H1 (cell line): ENCODE data around the gene MACROH2A1. TPM values are rescaled to one million over a fixed set of nuclear protein-coding genes. Genes with fewer than 3 reads are reported as not detected.

Experiments used
- CTCF ChIA-PET: fragments of 300-600 bp; sonication (Branson Sonifier 250); formaldehyde crosslinking; loops from one replicate; lab custom pipeline; 2021; ENCODE audit not compliant: partially characterized antibody; lab: Charles Lee
- POLR2A ChIA-PET: fragments of 300-600 bp; sonication (Branson Sonifier 250); formaldehyde crosslinking; loops from one replicate; lab custom pipeline; 2021; ENCODE audit warnings: inconsistent platforms; ENCODE audit not compliant: partially characterized antibody; lab: Charles Lee
- DNase-seq, 2 experiments: peaks; one replicate each; pipeline versions ENCODE4 v3.0.0 to v3.0.0-alpha.2; 2010 to 2022; ENCODE audit warnings: low spot score in 2 of 2, low read depth in 1 of 2, mixed read lengths in 1 of 2
- FAIRE-seq: peaks from 2 replicates; lab custom pipeline; 2011; peaks lifted over from hg19 to GRCh38; lab: Jason Lieb, UNC
- H2AFZ ChIP-seq: 2 replicates; pipeline ENCODE4 v1.8.1; 2012; ENCODE audit warnings: low read length, inconsistent platforms
- H2AK5ac ChIP-seq: 2 replicates; pipeline ENCODE4 v1.6.1; 2013; ENCODE audit warnings: low read depth, low read length
- H2BK120ac ChIP-seq: replicated peaks from 2 replicates; pipeline ENCODE3; 2013; ENCODE audit warnings: low read depth, low read length, inconsistent platforms
- H2BK12ac ChIP-seq: 2 replicates; pipeline ENCODE4 v1.6.1; 2013; ENCODE audit warnings: low read depth, low read length
- H2BK15ac ChIP-seq: 2 replicates; pipeline ENCODE4 v1.6.1; 2013; ENCODE audit warnings: low read length
- H2BK20ac ChIP-seq: 2 replicates; pipeline ENCODE4 v1.6.1; 2013; ENCODE audit warnings: low read length
- H2BK5ac ChIP-seq: 2 replicates; pipeline ENCODE4 v1.6.1; 2013; ENCODE audit warnings: low read depth, low read length
- H3K14ac ChIP-seq: 2 replicates; pipeline ENCODE4 v1.6.1; 2013; ENCODE audit warnings: inconsistent platforms; ENCODE audit not compliant: insufficient read length
- H3K18ac ChIP-seq: 2 replicates; pipeline ENCODE4 v1.6.1; 2013; ENCODE audit warnings: low read length; ENCODE audit errors: extremely low read depth
- H3K23ac ChIP-seq: 2 replicates; pipeline ENCODE4 v1.6.1; 2013; ENCODE audit warnings: inconsistent platforms; ENCODE audit not compliant: insufficient read length
- H3K23me2 ChIP-seq: 2 replicates; pipeline ENCODE4 v1.6.1; 2013; ENCODE audit warnings: low read depth, low read length
- H3K27ac ChIP-seq: 2 replicates; pipeline ENCODE4 v1.6.1; 2011; ENCODE audit warnings: low read depth, low read length, inconsistent platforms
- H3K27me3 ChIP-seq, 4 experiments: replicated peaks in 1 of 4; 1 replicate in 1 of 4; 2 replicates in 3 of 4; pipeline versions ENCODE4 v1.6.1 to v1.8.1; 2011 to 2013; ENCODE audit warnings: low read length in 3 of 4, mild to moderate bottlenecking in 3 of 4, inconsistent platforms in 2 of 4, mixed read lengths in 2 of 4, moderate library complexity in 1 of 4; ENCODE audit not compliant: control insufficient read depth in 3 of 4, insufficient read depth in 3 of 4; ENCODE audit errors: extremely low read depth in 1 of 4
- H3K36me3 ChIP-seq, 4 experiments: 2 replicates each; pipeline versions ENCODE4 v1.6.1 to v1.8.1; 2011 to 2013; ENCODE audit warnings: mild to moderate bottlenecking in 4 of 4, low read length in 3 of 4, moderate library complexity in 2 of 4, control low read depth in 1 of 4, inconsistent platforms in 1 of 4; ENCODE audit not compliant: insufficient read depth in 4 of 4, control insufficient read depth in 2 of 4
- H3K4ac ChIP-seq: replicated peaks from 2 replicates; pipeline ENCODE3; 2013; ENCODE audit warnings: low read length, low read depth, mixed read lengths, inconsistent platforms; ENCODE audit not compliant: insufficient read length
- H3K4me1 ChIP-seq, 4 experiments: replicated peaks in 1 of 4; 1 replicate in 1 of 4; 2 replicates in 3 of 4; pipeline versions ENCODE4 v1.6.1 to v1.8.1; 2011 to 2013; ENCODE audit warnings: low read length in 3 of 4, inconsistent platforms in 2 of 4, mixed read lengths in 1 of 4; ENCODE audit not compliant: insufficient read depth in 4 of 4, control insufficient read depth in 3 of 4
- H3K4me2 ChIP-seq, 2 experiments: 2 replicates each; pipeline versions ENCODE4 v1.6.1 to v1.8.1; 2011 to 2013; ENCODE audit warnings: low read depth in 2 of 2, low read length in 2 of 2, control low read depth in 1 of 2, inconsistent platforms in 1 of 2, mild to moderate bottlenecking in 1 of 2; ENCODE audit not compliant: insufficient read depth in 1 of 2
- H3K4me3 ChIP-seq, 4 experiments: fragments of 200-600, 300-600 bp in 1 of 4; sonication (generic), shearing (Covaris generic), sonication (Bioruptor Twin) in 1 of 4; 2 replicates each; pipeline versions ENCODE4 v1.5.1 to v1.8.1; 2011 to 2016; ENCODE audit warnings: low read length in 4 of 4, low read depth in 3 of 4, control low read depth in 2 of 4, inconsistent platforms in 2 of 4, mild to moderate bottlenecking in 2 of 4, mixed read lengths in 1 of 4, moderate library complexity in 1 of 4; ENCODE audit not compliant: insufficient read depth in 2 of 4; ENCODE audit errors: extremely low read depth in 1 of 4
- H3K56ac ChIP-seq: replicated peaks from 2 replicates; pipeline ENCODE3; 2013; ENCODE audit warnings: low read depth, mild to moderate bottlenecking, mixed read lengths, low read length, inconsistent platforms; ENCODE audit not compliant: insufficient read length
- H3K79me1 ChIP-seq: 2 replicates; pipeline ENCODE4 v1.6.1; 2013; ENCODE audit warnings: low read depth, low read length, control low read depth
- H3K79me2 ChIP-seq, 2 experiments: 2 replicates each; pipeline versions ENCODE4 v1.6.1 to v1.8.1; 2012 to 2013; ENCODE audit warnings: low read length in 2 of 2, mild to moderate bottlenecking in 2 of 2, inconsistent platforms in 1 of 2; ENCODE audit not compliant: insufficient read depth in 2 of 2, control insufficient read depth in 1 of 2
- H3K9ac ChIP-seq, 4 experiments: replicated peaks in 1 of 4; 1 replicate in 1 of 4; 2 replicates in 3 of 4; pipeline versions ENCODE4 v1.6.1 to v1.8.1; 2011 to 2013; ENCODE audit warnings: low read depth in 3 of 4, low read length in 3 of 4, control low read depth in 2 of 4, mild to moderate bottlenecking in 2 of 4, moderate library complexity in 2 of 4, inconsistent platforms in 1 of 4; ENCODE audit errors: extremely low read depth in 1 of 4
- H3K9me3 ChIP-seq, 2 experiments: 2 replicates each; pipeline versions ENCODE4 v1.6.1 to v1.8.1; 2012 to 2013; ENCODE audit warnings: mild to moderate bottlenecking in 2 of 2, moderate library complexity in 2 of 2, control low read depth in 1 of 2, inconsistent platforms in 1 of 2, low read depth in 1 of 2, low read length in 1 of 2, mixed read lengths in 1 of 2; ENCODE audit not compliant: insufficient read depth in 2 of 2
- H4K20me1 ChIP-seq, 2 experiments: replicated peaks in 1 of 2; 2 replicates each; pipeline versions ENCODE3 to v1.8.1; 2011 to 2013; ENCODE audit warnings: inconsistent platforms in 2 of 2, low read length in 2 of 2, mild to moderate bottlenecking in 1 of 2; ENCODE audit not compliant: insufficient read depth in 2 of 2, control insufficient read depth in 1 of 2
- H4K5ac ChIP-seq: 2 replicates; pipeline ENCODE4 v1.6.1; 2013; ENCODE audit warnings: low read length, low read depth, mixed read lengths, inconsistent platforms; ENCODE audit not compliant: insufficient read length
- H4K8ac ChIP-seq: 2 replicates; pipeline ENCODE4 v1.8.0; 2013; ENCODE audit warnings: mild to moderate bottlenecking, moderate library complexity, low read length, inconsistent platforms; ENCODE audit not compliant: insufficient read depth; ENCODE audit errors: extremely low read depth
- H4K91ac ChIP-seq: replicated peaks from 2 replicates; pipeline ENCODE3; 2013; ENCODE audit warnings: low read length, mixed read lengths, inconsistent platforms; ENCODE audit not compliant: insufficient read length
- CREB1 ChIP-seq: IDR thresholded peaks from 2 replicates; pipeline ENCODE4 v1.6.1; 2012; ENCODE audit warnings: inconsistent platforms
- FOSL1 ChIP-seq: IDR thresholded peaks from 2 replicates; pipeline ENCODE4 v1.6.1; 2011; ENCODE audit warnings: mild to moderate bottlenecking, low read depth, low read length, moderate library complexity; ENCODE audit not compliant: insufficient read depth
- PHF8 ChIP-seq: fragments of 200-600 bp; sonication (generic); conservative IDR thresholded peaks from 2 replicates; pipeline ENCODE4 v1.7.1; 2012; ENCODE audit warnings: low read depth, mild to moderate bottlenecking, inconsistent platforms, low read length, moderate library complexity
- SP2 ChIP-seq: IDR thresholded peaks from 2 replicates; pipeline ENCODE4 v1.6.1; 2012; ENCODE audit warnings: mild to moderate bottlenecking, low read length, inconsistent platforms
- TAF1 ChIP-seq: IDR thresholded peaks from 2 replicates; pipeline ENCODE4 v1.6.1; 2011; ENCODE audit warnings: mild to moderate bottlenecking, low read depth, low read length
- TBP ChIP-seq: IDR thresholded peaks from 2 replicates; pipeline ENCODE4 v1.6.1; 2011; ENCODE audit warnings: low read depth, low read length, improper control_type of control experiment
- TEAD4 ChIP-seq: IDR thresholded peaks from 2 replicates; pipeline ENCODE4 v1.6.1; 2012; ENCODE audit warnings: low read depth, low read length, inconsistent platforms, mixed read lengths
- WGBS, 2 experiments: shearing (Covaris generic) in 1 of 2; methylation state at CpG; one replicate each; pipeline versions ENCODE4 v1.1.6 to v1.1.7; 2013 to 2015; ENCODE audit warnings: low lambda C conversion rate in 2 of 2, mixed read lengths in 2 of 2, inconsistent platforms in 1 of 2, low coverage in 1 of 2, missing lambda C conversion rate in 1 of 2; ENCODE audit not compliant: insufficient replicate concordance in 2 of 2, insufficient coverage in 1 of 2, insufficient read length in 1 of 2; ENCODE audit errors: extremely low coverage in 1 of 2, missing lambda C conversion rate in 1 of 2; 5-methylcytosine and 5-hydroxymethylcytosine counted together
- long read RNA-seq, 2 experiments: library from RNA in 1 of 2; library from capped mRNA in 1 of 2; stranded (forward); transcript quantifications; one replicate each; pipeline ENCODE4 v2.0.0, GENCODE V29; 2021; ENCODE audit warnings: inconsistent platforms in 1 of 2
- polyA minus RNA-seq, 3 experiments: library from RNA; depleted of rRNA, polyadenylated mRNA; stranded (reverse); fragments of >200 nt; gene quantifications; 1 replicate in 2 of 3; 2 replicates in 1 of 3; pipeline ENCODE4 v1.2.3, GENCODE V29; 2011
- polyA plus RNA-seq, 7 experiments: library from polyadenylated mRNA; depleted of rRNA in 3 of 7; stranded (reverse) in 5 of 7; unstranded in 2 of 7; fragments of >200 nt in 5 of 7; fragments of 200-250 nt in 2 of 7; gene quantifications; 1 replicate in 5 of 7; 2 replicates in 1 of 7; 4 replicates in 1 of 7; pipeline versions ENCODE4 v1.2.1 to v1.2.3, GENCODE V29; 2011 to 2013; ENCODE audit warnings: missing spikeins in 2 of 7, mixed read lengths in 2 of 7
- total RNA-seq: library from RNA; stranded (reverse); fragmentation: NEBNext Ultra II Directional; extraction: Animal tissue kit (Norgen Biotek cat#: 25700); gene quantifications from 2 replicates; pipeline ENCODE4 v1.2.1, GENCODE V29; 2021

The MACROH2A1 gene
- total RNA-seq (92.3 and 102 TPM in 2 replicates), polyA plus RNA-seq (2011; rRNA removed) (55.1 and 60.0 TPM in 2 replicates), polyA minus RNA-seq (2011; rRNA and poly(A)+ RNA removed) (51.3 and 63.5 TPM in 2 replicates)
- 78.9 TPM for polyA plus RNA-seq (2011; cell fraction: cytosol; rRNA removed)
- 95.4 TPM for polyA plus RNA-seq (2011; cell fraction: nucleus; rRNA removed)
- 93.5 to 118 TPM (median 108 TPM) in 4 replicates for polyA plus RNA-seq (2012, experiment 1 of 2)
- polyA plus RNA-seq (2012, experiment 2 of 2): 69.7 TPM
- polyA plus RNA-seq (2013, experiment 1 of 2): 90.7 TPM
- polyA plus RNA-seq (2013, experiment 2 of 2): 89.3 TPM
- 26.9 TPM for polyA minus RNA-seq (2011; cell fraction: cytosol; rRNA and poly(A)+ RNA removed)
- polyA minus RNA-seq (2011; cell fraction: nucleus; rRNA and poly(A)+ RNA removed): 69.4 TPM
- long read RNA-seq, experiment 1, full-length matches to known transcripts: 42 of 84 reads
- long read RNA-seq, experiment 1, partial matches to known transcripts: 13 of 84 reads
- long read RNA-seq, experiment 1, other reads (novel, unspliced or antisense): 29 of 84 reads
- long read RNA-seq, experiment 2, transcript H2AFY-207 (2 exons, 2,769 nt): major isoform, 5 of 93 reads
- long read RNA-seq, experiment 2, partial matches to known transcripts: 79 of 93 reads
- long read RNA-seq, experiment 2, other reads (novel, unspliced or antisense): 4 of 93 reads

DNA sequence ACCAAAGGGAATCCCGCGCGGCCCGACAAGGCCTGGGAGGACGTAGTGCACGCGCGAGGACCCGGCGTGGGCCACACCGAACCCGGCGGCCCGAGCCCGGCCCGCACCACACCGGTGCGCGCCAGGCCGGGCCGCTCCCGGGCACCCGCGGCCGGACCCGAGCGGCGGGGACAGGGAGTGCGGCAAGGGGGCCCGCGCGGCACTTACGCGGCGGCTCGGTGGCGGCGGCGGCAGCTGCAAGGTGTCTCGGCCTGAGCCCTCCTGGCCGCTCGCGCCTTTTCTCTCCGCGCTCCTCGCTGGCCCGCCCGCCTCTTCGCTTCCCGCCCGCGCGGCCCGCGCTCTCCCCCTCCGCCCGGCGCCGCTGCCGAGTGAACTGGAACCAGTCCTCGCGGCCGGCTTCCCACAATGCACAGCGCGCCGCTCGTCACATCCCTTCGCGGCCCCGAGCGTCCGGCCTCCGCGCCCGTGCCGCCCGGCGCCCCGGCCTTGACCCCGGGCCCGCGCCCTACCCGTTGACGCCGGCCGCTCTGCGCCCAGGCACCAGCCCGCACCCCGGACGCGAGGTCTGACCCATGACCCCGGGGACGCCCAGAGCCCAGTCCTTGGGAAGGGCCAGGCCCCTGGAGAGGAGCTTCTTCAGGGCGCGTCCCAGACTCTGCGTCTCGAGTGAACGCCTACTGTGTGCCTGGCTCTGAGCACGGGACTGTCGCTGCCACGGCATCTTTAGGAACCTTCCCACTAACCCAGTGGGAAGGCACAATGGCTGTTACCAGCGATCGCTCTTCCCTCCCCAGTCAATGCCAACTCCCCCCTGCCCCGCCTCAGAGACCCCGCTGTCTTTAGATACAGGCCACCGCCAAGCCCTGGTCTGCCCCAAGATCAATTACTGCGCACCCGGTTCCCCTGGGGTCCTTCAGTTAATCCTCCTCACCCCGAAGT is at the start of gene MACROH2A1:
TSS of gene MACROH2A1 (minus strand) at position 377 of the 939 bp plus-strand sequence. CDS start 10,138 bp downstream, outside the sequence.
- FAIRE-seq: no peak
- Histone ChIP-seq H3K4me2 (peak within 1 kb of the TSS; percentile 69 to 95), H3K79me1 (peaks cover 5% of the 10 kb centered on the region; the same call in 1 of the 2 replicates), H4K91ac (peak within 1 kb of the TSS; percentile 23), H2AFZ (peak within 1 kb of the TSS; percentile 47; the same call in 1 of the 2 replicates), H3K14ac (no peak within 1 kb of the TSS), H2AK5ac (no peak within 1 kb of the TSS), H2BK120ac (no peak within 1 kb of the TSS), H4K5ac (no peak within 1 kb of the TSS), H3K79me2 (peaks cover 0 to 35% of the 10 kb centered on the region in 2 experiments; a peak in 2 of 4 replicates), H2BK20ac (no peak within 1 kb of the TSS), H4K8ac (peak within 1 kb of the TSS; percentile 86), H3K27me3 (peaks cover 6 to 35% (median 30%) of the 10 kb centered on the region in 4 experiments), H3K23ac (no peak within 1 kb of the TSS), H2BK12ac (no peak within 1 kb of the TSS), H3K4me3 (peak within 1 kb of the TSS; percentile 40 to 82 (median 53)), H2BK15ac (peak within 1 kb of the TSS; percentile 95; the same call in 1 of the 2 replicates), H3K18ac (peak within 1 kb of the TSS; percentile 72), H3K4ac (no peak within 1 kb of the TSS), H3K9me3 (no peaks in the 10 kb centered on the region; a peak in 1 of 4 replicates), H3K36me3 (no peaks in the 10 kb centered on the region), H3K56ac (peak within 1 kb of the TSS; percentile 32), H2BK5ac (peak within 1 kb of the TSS; percentile 73; the same call in 1 of the 2 replicates), H3K4me1 (peaks cover 7 to 24% (median 12%) of the 10 kb centered on the region in 4 experiments), H3K23me2 (peaks cover 14% of the 10 kb centered on the region), H3K9ac (peak within 1 kb of the TSS; percentile 43 to 70 (median 58); a peak in 6 of 7 replicates), H4K20me1 (peaks cover 13 to 29% of the 10 kb centered on the region in 2 experiments), H3K27ac (no peak within 1 kb of the TSS; the same call in 1 of the 2 replicates)
- DNase-seq: peak in 1 of 2 experiments; percentile 88
- WGBS, 2 experiments: 1% methylated on average over 66 of the region's 109 CpGs; no CpG with 5 or more reads in 1 of the 2 experiments
- CTCF ChIA-PET: no interaction called here
- POLR2A ChIA-PET: interaction anchor here (0.5 to 1.3 kb wide), 5 partner anchors 12 to 186 kb away, joined by 3 to 5 read pairs (median 3); no protein-coding TSS in a partner anchor
- no peak for TF ChIP-seq SP2
- TF ChIP-seq PHF8: peak; percentile 55
- TF ChIP-seq TAF1: peak; percentile 78
- TF ChIP-seq TEAD4: no peak
- TF ChIP-seq CREB1: peak; percentile 46; the same call in 1 of the 2 replicates
- no peak for TF ChIP-seq FOSL1
- TF ChIP-seq TBP: peak; percentile 39; the same call in 1 of the 2 replicates
